K562 (cell line): ENCODE data around the gene UBR1. TPM values are rescaled to one million over a fixed set of nuclear protein-coding genes. Genes with fewer than 3 reads are reported as not detected.

Experiments used
- ARHGAP35 ChIP-seq: fragments of 450-650 bp; IDR thresholded peaks from 2 replicates; pipeline ENCODE4 v1.6.1; 2018; ENCODE audit not compliant: partially characterized antibody
- CHD4 ChIP-seq: fragments of 200-600 bp; sonication (generic); IDR thresholded peaks from 3 replicates; pipeline ENCODE4 v1.6.1; 2012; ENCODE audit warnings: low read depth, mild to moderate bottlenecking, mixed read lengths, low read length, inconsistent platforms; ENCODE audit not compliant: insufficient read depth, insufficient replicate concordance, poor library complexity, severe bottlenecking
- HNRNPLL ChIP-seq: fragments of 200-400 bp; formaldehyde crosslinking; IDR thresholded peaks from 2 replicates; pipeline ENCODE4 v1.6.1; 2017; ENCODE audit warnings: low read length, low read depth, mild to moderate bottlenecking; ENCODE audit not compliant: poor library complexity, severe bottlenecking
- KDM5B ChIP-seq: fragments of 200-600 bp; sonication (generic); IDR thresholded peaks from 2 replicates; pipeline ENCODE4 v1.6.1; 2012; ENCODE audit warnings: low read depth, mild to moderate bottlenecking, moderate library complexity, low read length, control low read depth, inconsistent platforms; ENCODE audit not compliant: insufficient replicate concordance
- MIER1 ChIP-seq: fragments of 450-650 bp; IDR thresholded peaks from 2 replicates; pipeline ENCODE4 v1.6.1; 2016; ENCODE audit warnings: antibody characterized with exemption, mild to moderate bottlenecking, low read depth
- PURB ChIP-seq: sonication (generic); formaldehyde crosslinking; IDR thresholded peaks from 2 replicates; pipeline ENCODE4 v1.9.0; 2021; ENCODE audit warnings: low read depth, mild to moderate bottlenecking, missing genetic modification reagents
- RBM39 ChIP-seq: fragments of 200-400 bp; formaldehyde crosslinking; optimal IDR thresholded peaks from 2 replicates; pipeline ENCODE3; 2018; ENCODE audit warnings: low read depth, low read length
- SMARCC2 ChIP-seq: fragments of 450-650 bp; IDR thresholded peaks from 2 replicates; pipeline ENCODE4 v1.6.1; 2017; ENCODE audit warnings: antibody characterized with exemption, moderate library complexity, mild to moderate bottlenecking, low read depth
- U2AF1 ChIP-seq: fragments of 200-400 bp; formaldehyde crosslinking; optimal IDR thresholded peaks from 2 replicates; pipeline ENCODE3; 2017; ENCODE audit warnings: mild to moderate bottlenecking, low read depth, low read length, moderate library complexity
- ZNF316 ChIP-seq: fragments of 450-650 bp; IDR thresholded peaks from 2 replicates; pipeline ENCODE4 v1.6.1; 2016
- polyA plus RNA-seq, 8 experiments: library from polyadenylated mRNA; depleted of rRNA in 4 of 8; stranded (reverse) in 5 of 8; unstranded in 3 of 8; fragments of >200 nt; fragmentation: Nextera tagmentation in 2 of 8; fragmentation: Illumina TruSeq in 1 of 8; extraction: Ambion mirVana in 2 of 8; extraction: Trizol in 1 of 8; gene quantifications; 2 replicates each; pipeline versions ENCODE4 v1.2.1 to v1.2.3, GENCODE V29; 2011 to 2014; ENCODE audit warnings: inconsistent platforms in 1 of 8, missing spikeins in 1 of 8
- total RNA-seq, 7 experiments: library from RNA; depleted of rRNA in 6 of 7; stranded (reverse); fragments of >200 nt in 6 of 7; fragmentation: Illumina TruSeq in 2 of 7; extraction: Trizol in 2 of 7; gene quantifications; 2 replicates each; pipeline versions ENCODE4 v1.2.1 to v1.2.3, GENCODE V29; 2011 to 2021; ENCODE audit warnings: low replicate concordance in 1 of 7
- TF ChIP-seq, protein P1 (sequence below): fragments of 250-450 bp; sonication (Bioruptor Pico); IDR thresholded peaks from 2 replicates; pipeline ENCODE4 v1.4.0; 2020; ENCODE audit warnings: borderline replicate concordance
- TF ChIP-seq, protein P2 (sequence below): fragments of 250-450 bp; sonication (Bioruptor Pico); IDR thresholded peaks from 2 replicates; pipeline ENCODE4 v1.5.0; 2021; ENCODE audit warnings: mild to moderate bottlenecking, borderline replicate concordance
- TF ChIP-seq, protein P3 (sequence below): fragments of 150-350 bp; conservative IDR thresholded peaks from 2 replicates; pipeline ENCODE4 v1.6.1; 2014; ENCODE audit warnings: low read length
- TF ChIP-seq, protein P4 (sequence below): fragments of 450-650 bp; formaldehyde crosslinking; IDR thresholded peaks from 2 replicates; pipeline ENCODE4 v1.4.0; 2022; ENCODE audit warnings: missing genetic modification characterization

The UBR1 gene
- total and polyA plus RNA-seq, 9 of the 15 experiments (the other 6 are each of a cell fraction or from before 2014, with no cell fraction given) = 5.8 to 30.7 (median 15.3) TPM

DNA sequence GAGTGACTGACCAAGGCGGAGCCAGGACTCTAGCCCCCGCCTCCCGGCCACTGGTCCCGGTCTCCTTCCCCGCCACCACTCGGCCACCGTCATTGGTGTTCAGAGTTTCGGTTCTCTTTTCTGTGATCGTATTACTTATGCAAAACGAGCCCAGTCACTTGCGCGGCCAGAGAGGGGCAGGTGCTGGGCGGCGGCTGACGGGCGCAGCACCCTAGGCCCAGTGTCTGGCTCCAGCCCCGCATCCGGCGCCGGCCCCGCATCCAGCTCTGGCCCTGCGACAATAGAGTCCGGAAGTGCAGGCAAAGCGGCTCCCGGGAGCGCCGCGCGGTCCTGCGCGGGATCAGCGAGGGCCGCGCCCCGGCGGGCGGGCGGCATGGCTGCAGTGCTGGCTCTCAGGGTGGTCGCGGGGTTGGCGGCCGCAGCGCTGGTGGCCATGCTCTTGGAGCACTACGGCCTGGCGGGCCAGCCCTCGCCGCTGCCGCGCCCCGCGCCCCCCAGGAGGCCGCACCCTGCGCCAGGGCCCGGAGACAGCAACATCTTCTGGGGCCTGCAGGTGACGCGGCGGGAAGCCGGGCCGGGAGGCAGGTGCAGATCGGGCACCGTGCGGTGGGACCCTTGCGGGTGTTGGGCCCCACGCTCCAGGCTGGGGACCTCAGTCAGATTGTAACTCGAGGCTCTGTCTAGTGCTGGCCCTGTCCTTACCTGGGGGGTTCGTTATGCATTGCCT lies 27.8 kb upstream of the UBR1 start, which contains the start of gene TMEM62 (continued):
- TF ChIP-seq RBM39 = no peak
- TF ChIP-seq ARHGAP35 = no peak
- TF ChIP-seq U2AF1 = no peak
- peak; percentile 83 for TF ChIP-seq HNRNPLL
- TF ChIP-seq, protein P1, sequence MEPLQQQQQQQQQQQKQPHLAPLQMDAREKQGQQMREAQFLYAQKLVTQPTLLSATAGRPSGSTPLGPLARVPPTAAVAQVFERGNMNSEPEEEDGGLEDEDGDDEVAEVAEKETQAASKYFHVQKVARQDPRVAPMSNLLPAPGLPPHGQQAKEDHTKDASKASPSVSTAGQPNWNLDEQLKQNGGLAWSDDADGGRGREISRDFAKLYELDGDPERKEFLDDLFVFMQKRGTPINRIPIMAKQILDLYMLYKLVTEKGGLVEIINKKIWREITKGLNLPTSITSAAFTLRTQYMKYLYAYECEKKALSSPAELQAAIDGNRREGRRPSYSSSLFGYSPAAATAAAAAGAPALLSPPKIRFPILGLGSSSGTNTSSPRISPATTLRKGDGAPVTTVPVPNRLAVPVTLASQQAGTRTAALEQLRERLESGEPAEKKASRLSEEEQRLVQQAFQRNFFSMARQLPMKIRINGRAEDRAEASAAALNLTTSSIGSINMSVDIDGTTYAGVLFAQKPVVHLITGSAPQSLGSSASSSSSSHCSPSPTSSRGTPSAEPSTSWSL = no peak
- TF ChIP-seq, protein P2, sequence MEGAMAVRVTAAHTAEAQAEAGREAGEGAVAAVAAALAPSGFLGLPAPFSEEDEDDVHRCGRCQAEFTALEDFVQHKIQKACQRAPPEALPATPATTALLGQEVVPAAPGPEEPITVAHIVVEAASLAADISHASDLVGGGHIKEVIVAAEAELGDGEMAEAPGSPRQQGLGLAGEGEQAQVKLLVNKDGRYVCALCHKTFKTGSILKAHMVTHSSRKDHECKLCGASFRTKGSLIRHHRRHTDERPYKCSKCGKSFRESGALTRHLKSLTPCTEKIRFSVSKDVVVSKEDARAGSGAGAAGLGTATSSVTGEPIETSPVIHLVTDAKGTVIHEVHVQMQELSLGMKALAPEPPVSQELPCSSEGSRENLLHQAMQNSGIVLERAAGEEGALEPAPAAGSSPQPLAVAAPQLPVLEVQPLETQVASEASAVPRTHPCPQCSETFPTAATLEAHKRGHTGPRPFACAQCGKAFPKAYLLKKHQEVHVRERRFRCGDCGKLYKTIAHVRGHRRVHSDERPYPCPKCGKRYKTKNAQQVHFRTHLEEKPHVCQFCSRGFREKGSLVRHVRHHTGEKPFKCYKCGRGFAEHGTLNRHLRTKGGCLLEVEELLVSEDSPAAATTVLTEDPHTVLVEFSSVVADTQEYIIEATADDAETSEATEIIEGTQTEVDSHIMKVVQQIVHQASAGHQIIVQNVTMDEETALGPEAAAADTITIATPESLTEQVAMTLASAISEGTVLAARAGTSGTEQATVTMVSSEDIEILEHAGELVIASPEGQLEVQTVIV (CRISPR knock-in tag) = no peak
- TF ChIP-seq SMARCC2 = no peak
- TF ChIP-seq MIER1 = no peak
- no peak for TF ChIP-seq CHD4
- TF ChIP-seq, protein P3, sequence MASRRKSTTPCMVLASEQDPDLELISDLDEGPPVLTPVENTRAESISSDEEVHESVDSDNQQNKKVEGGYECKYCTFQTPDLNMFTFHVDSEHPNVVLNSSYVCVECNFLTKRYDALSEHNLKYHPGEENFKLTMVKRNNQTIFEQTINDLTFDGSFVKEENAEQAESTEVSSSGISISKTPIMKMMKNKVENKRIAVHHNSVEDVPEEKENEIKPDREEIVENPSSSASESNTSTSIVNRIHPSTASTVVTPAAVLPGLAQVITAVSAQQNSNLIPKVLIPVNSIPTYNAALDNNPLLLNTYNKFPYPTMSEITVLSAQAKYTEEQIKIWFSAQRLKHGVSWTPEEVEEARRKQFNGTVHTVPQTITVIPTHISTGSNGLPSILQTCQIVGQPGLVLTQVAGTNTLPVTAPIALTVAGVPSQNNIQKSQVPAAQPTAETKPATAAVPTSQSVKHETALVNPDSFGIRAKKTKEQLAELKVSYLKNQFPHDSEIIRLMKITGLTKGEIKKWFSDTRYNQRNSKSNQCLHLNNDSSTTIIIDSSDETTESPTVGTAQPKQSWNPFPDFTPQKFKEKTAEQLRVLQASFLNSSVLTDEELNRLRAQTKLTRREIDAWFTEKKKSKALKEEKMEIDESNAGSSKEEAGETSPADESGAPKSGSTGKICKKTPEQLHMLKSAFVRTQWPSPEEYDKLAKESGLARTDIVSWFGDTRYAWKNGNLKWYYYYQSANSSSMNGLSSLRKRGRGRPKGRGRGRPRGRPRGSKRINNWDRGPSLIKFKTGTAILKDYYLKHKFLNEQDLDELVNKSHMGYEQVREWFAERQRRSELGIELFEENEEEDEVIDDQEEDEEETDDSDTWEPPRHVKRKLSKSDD = no peak
- TF ChIP-seq, protein P4, sequence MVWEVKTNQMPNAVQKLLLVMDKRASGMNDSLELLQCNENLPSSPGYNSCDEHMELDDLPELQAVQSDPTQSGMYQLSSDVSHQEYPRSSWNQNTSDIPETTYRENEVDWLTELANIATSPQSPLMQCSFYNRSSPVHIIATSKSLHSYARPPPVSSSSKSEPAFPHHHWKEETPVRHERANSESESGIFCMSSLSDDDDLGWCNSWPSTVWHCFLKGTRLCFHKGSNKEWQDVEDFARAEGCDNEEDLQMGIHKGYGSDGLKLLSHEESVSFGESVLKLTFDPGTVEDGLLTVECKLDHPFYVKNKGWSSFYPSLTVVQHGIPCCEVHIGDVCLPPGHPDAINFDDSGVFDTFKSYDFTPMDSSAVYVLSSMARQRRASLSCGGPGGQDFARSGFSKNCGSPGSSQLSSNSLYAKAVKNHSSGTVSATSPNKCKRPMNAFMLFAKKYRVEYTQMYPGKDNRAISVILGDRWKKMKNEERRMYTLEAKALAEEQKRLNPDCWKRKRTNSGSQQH (CRISPR knock-in tag) = no peak
- peak; percentile 89 for TF ChIP-seq KDM5B
- TF ChIP-seq PURB (CRISPR knock-in tag) = no peak
- no peak for TF ChIP-seq ZNF316
